K562 (cell line): Measurements from ENCODE around the gene SLC27A4. TPM values are rescaled to one million over a fixed set of nuclear protein-coding genes. Genes with fewer than 3 reads are reported as not detected.

Experiments
- CAMTA2 ChIP-seq: fragments of 250-450 bp; sonication (Bioruptor Pico); conservative IDR thresholded peaks from 2 replicates; pipeline ENCODE4 v1.5.1; 2022
- CBX8 ChIP-seq: fragments of 200-600 bp; sonication (generic); IDR thresholded peaks from 2 replicates; pipeline ENCODE4 v1.6.1; 2012; ENCODE audit warnings: borderline replicate concordance, mixed run types, low read depth, mild to moderate bottlenecking, moderate library complexity, mixed read lengths, low read length, control low read depth, inconsistent platforms; ENCODE audit not compliant: poor library complexity, severe bottlenecking; ENCODE audit errors: extremely low read depth
- IFI16 ChIP-seq: fragments of 250-450 bp; sonication (Bioruptor Pico); IDR thresholded peaks from 2 replicates; pipeline ENCODE4 v2.1.2; 2022; ENCODE audit warnings: mild to moderate bottlenecking, inconsistent platforms
- KDM4B ChIP-seq, 2 experiments: fragments of 450-650 bp in 1 of 2; sonication (generic) in 1 of 2; IDR thresholded peaks; 2 replicates each; pipeline ENCODE4 v1.6.1; 2016 to 2017; ENCODE audit warnings: borderline replicate concordance in 2 of 2, antibody characterized with exemption in 1 of 2, low read depth in 1 of 2, mild to moderate bottlenecking in 1 of 2
- KLF1 ChIP-seq: fragments of 450-650 bp; IDR thresholded peaks from 2 replicates; pipeline ENCODE4 v1.6.1; 2016; ENCODE audit warnings: missing genetic modification characterization, missing compliant biosample characterization
- MAZ ChIP-seq, 2 experiments: fragments of 450-650 bp in 1 of 2; sonication (generic) in 1 of 2; formaldehyde crosslinking; IDR thresholded peaks in 1 of 2; conservative IDR thresholded peaks in 1 of 2; 2 replicates each; pipeline versions ENCODE4 v1.4.0 to v1.5.0; 2020; ENCODE audit warnings: mild to moderate bottlenecking in 1 of 2, missing genetic modification reagents in 1 of 2
- MBD2 ChIP-seq: sonication (generic); IDR thresholded peaks from 2 replicates; pipeline ENCODE4 v1.6.1; 2016; ENCODE audit warnings: low read depth, borderline replicate concordance
- MTA1 ChIP-seq: fragments of 450-650 bp; IDR thresholded peaks from 2 replicates; pipeline ENCODE4 v1.6.1; 2017; ENCODE audit warnings: borderline replicate concordance
- NELFE ChIP-seq: IDR thresholded peaks from 2 replicates; pipeline ENCODE4 v1.6.1; 2011; ENCODE audit warnings: mild to moderate bottlenecking; ENCODE audit not compliant: insufficient read depth, insufficient read length
- PCBP1 ChIP-seq: fragments of 200-400 bp; formaldehyde crosslinking; IDR thresholded peaks from 2 replicates; pipeline ENCODE4 v1.6.1; 2018; ENCODE audit warnings: mild to moderate bottlenecking, low read depth, low read length; ENCODE audit not compliant: poor library complexity, severe bottlenecking
- SRF ChIP-seq, 2 experiments: fragments of 250-450, 450-650 bp in 1 of 2; sonication (Bioruptor Pico) in 1 of 2; sonication (generic) in 1 of 2; formaldehyde crosslinking; IDR thresholded peaks; 2 replicates each; pipeline versions ENCODE4 v1.5.0 to v1.5.1; 2020 to 2022; ENCODE audit warnings: mild to moderate bottlenecking in 1 of 2, missing genetic modification reagents in 1 of 2
- ZFP1 ChIP-seq: fragments of 450-650 bp; formaldehyde crosslinking; IDR thresholded peaks from 2 replicates; pipeline ENCODE4 v1.4.0; 2020; ENCODE audit warnings: mild to moderate bottlenecking, mixed read lengths
- ZKSCAN8 ChIP-seq: fragments of 200-800 bp; sonication (Bioruptor generic); IDR thresholded peaks from 2 replicates; pipeline ENCODE4 v1.6.1; 2016; ENCODE audit warnings: missing genetic modification characterization, missing compliant biosample characterization
- polyA plus RNA-seq, 8 experiments: library from polyadenylated mRNA; depleted of rRNA in 4 of 8; stranded (reverse) in 5 of 8; unstranded in 3 of 8; fragments of >200 nt; fragmentation: Nextera tagmentation in 2 of 8; fragmentation: Illumina TruSeq in 1 of 8; extraction: Ambion mirVana in 2 of 8; extraction: Trizol in 1 of 8; gene quantifications; 2 replicates each; pipeline versions ENCODE4 v1.2.1 to v1.2.3, GENCODE V29; 2011 to 2014; ENCODE audit warnings: inconsistent platforms in 1 of 8, missing spikeins in 1 of 8
- total RNA-seq, 7 experiments: library from RNA; depleted of rRNA in 6 of 7; stranded (reverse); fragments of >200 nt in 6 of 7; fragmentation: Illumina TruSeq in 2 of 7; extraction: Trizol in 2 of 7; gene quantifications; 2 replicates each; pipeline versions ENCODE4 v1.2.1 to v1.2.3, GENCODE V29; 2011 to 2021; ENCODE audit warnings: low replicate concordance in 1 of 7
- TF ChIP-seq, protein P1 (sequence below): fragments of 450-650 bp; formaldehyde crosslinking; IDR thresholded peaks from 2 replicates; pipeline ENCODE4 v1.4.0; 2020; ENCODE audit warnings: mild to moderate bottlenecking, moderate library complexity
- TF ChIP-seq, protein P2 (sequence below), 2 experiments: fragments of 450-650 bp in 1 of 2; sonication (generic) in 1 of 2; formaldehyde crosslinking in 1 of 2; IDR thresholded peaks; 2 replicates each; pipeline versions ENCODE4 v1.7.1 to v1.9.0; 2016 to 2022; ENCODE audit warnings: inconsistent platforms in 1 of 2, mild to moderate bottlenecking in 1 of 2, missing genetic modification reagents in 1 of 2

The SLC27A4 gene
- total and polyA plus RNA-seq, 9 of the 15 experiments (the other 6 are each of a cell fraction or from before 2014, with no cell fraction given) = 0.25 to 35.7 (median 14.0) TPM

DNA sequence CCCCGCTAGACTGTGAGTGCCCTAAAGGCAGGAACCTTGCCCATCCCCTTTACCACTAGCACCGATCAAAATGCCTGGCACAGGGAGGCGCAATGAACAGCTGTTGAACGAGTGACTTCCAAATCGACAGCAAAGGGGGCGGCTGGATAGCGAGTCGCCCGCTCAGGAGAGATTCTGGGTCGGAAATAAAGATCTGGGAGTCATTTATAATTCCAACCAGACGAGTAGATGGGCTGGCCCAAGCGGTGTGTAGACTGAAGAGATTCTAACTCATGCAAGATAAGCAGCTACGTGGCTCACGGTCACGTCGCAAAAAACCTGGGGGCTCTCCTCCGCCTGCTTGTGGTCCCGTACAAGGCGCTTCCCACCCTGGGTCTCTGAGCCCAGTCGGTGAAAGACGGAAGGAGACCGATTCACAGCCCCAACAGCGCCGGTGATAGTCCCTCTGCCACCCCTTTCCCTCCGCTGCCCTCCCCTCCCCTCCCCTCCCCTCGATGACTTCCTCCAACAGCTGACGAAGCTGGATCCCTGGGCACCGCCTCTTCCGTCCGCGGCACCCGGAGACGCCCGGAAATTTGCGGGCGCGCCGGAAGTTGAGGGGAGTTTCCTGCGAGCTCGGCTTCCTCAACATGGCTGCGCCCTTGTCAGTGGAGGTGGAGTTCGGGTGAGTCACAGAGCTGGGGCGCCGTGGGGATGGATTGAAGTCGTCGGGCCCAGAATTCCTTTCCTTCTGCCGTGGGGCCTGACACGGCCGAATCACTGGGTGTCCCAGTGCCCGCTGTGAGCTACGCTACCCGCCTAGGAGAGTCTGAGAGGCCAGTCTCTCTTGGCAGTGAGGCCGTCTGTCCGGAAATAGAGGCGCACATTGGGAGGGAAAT, 30.7 kb downstream of the SLC27A4 start, which contains the start of gene URM1 (continued):
- TF ChIP-seq, protein P1, sequence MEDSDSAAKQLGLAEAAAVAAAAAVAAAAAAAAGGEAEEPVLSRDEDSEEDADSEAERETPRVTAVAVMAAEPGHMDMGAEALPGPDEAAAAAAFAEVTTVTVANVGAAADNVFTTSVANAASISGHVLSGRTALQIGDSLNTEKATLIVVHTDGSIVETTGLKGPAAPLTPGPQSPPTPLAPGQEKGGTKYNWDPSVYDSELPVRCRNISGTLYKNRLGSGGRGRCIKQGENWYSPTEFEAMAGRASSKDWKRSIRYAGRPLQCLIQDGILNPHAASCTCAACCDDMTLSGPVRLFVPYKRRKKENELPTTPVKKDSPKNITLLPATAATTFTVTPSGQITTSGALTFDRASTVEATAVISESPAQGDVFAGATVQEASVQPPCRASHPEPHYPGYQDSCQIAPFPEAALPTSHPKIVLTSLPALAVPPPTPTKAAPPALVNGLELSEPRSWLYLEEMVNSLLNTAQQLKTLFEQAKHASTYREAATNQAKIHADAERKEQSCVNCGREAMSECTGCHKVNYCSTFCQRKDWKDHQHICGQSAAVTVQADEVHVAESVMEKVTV (CRISPR knock-in tag) = no peak
- no peak for TF ChIP-seq KDM4B (IDR thresholded peaks at IDR 0.05; ENCODE audit: borderline replicate concordance in 2 of 2, low read depth in 1 of 2)
- TF ChIP-seq KLF1 (tag) = no peak
- TF ChIP-seq IFI16 (CRISPR knock-in tag) = no peak
- TF ChIP-seq MBD2 = peak; percentile 58; the same call in 1 of the 2 replicates
- no peak for TF ChIP-seq NELFE
- no peak for TF ChIP-seq CBX8
- no peak for TF ChIP-seq PCBP1
- TF ChIP-seq MAZ (CRISPR knock-in tag; conservative IDR thresholded peaks at IDR 0.05 in 1 of 2, IDR thresholded peaks at IDR 0.05 in 1 of 2) = peak; percentile 59 to 72; a peak in 3 of 4 replicates
- TF ChIP-seq ZKSCAN8 (CRISPR knock-in tag) = no peak
- no peak for TF ChIP-seq MTA1
- TF ChIP-seq ZFP1 (CRISPR knock-in tag) = no peak
- TF ChIP-seq, protein P2, sequence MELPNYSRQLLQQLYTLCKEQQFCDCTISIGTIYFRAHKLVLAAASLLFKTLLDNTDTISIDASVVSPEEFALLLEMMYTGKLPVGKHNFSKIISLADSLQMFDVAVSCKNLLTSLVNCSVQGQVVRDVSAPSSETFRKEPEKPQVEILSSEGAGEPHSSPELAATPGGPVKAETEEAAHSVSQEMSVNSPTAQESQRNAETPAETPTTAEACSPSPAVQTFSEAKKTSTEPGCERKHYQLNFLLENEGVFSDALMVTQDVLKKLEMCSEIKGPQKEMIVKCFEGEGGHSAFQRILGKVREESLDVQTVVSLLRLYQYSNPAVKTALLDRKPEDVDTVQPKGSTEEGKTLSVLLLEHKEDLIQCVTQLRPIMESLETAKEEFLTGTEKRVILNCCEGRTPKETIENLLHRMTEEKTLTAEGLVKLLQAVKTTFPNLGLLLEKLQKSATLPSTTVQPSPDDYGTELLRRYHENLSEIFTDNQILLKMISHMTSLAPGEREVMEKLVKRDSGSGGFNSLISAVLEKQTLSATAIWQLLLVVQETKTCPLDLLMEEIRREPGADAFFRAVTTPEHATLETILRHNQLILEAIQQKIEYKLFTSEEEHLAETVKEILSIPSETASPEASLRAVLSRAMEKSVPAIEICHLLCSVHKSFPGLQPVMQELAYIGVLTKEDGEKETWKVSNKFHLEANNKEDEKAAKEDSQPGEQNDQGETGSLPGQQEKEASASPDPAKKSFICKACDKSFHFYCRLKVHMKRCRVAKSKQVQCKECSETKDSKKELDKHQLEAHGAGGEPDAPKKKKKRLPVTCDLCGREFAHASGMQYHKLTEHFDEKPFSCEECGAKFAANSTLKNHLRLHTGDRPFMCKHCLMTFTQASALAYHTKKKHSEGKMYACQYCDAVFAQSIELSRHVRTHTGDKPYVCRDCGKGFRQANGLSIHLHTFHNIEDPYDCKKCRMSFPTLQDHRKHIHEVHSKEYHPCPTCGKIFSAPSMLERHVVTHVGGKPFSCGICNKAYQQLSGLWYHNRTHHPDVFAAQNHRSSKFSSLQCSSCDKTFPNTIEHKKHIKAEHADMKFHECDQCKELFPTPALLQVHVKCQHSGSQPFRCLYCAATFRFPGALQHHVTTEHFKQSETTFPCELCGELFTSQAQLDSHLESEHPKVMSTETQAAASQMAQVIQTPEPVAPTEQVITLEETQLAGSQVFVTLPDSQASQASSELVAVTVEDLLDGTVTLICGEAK (IDR thresholded peaks at IDR 0.05) = peak; percentile 95
- TF ChIP-seq, protein P2 (CRISPR knock-in tag; IDR thresholded peaks at IDR 0.05) = no peak
- TF ChIP-seq CAMTA2 (CRISPR knock-in tag) = no peak
- no peak for TF ChIP-seq SRF (CRISPR knock-in tag; IDR thresholded peaks at IDR 0.05)
